Measurements from ENCODE around the gene MARCKS. TPM values are rescaled to one million over a fixed set of nuclear protein-coding genes. Genes with fewer than 3 reads are reported as not detected.
A peak's percentile ranks its signal among the peaks of the same experiment; 100 is the strongest.

MARCKS gene
- total RNA-seq, 1 experiment from 2014 or later, result 55.4 TPM

GRCh38 chr6:113873043-113873667 is 16.0 kb downstream of the MARCKS start:
- in situ Hi-C loops (cut with HindIII; ENCODE audit: low pct_unique_long_range_greater_than_20kb, low sequenced_read_pairs), result no loop called here
- peak; percentile 65 for DNase-seq (ENCODE audit: low read depth, low spot score)

GRCh38 chr6:113875470-113875869 is 18.3 kb downstream of the MARCKS start:
- peak; percentile 3 for DNase-seq (ENCODE audit: low read depth, low spot score)
- in situ Hi-C loops (cut with HindIII; ENCODE audit: low pct_unique_long_range_greater_than_20kb, low sequenced_read_pairs), result no loop called here

- in situ Hi-C loops (cut with HindIII; ENCODE audit: low pct_unique_long_range_greater_than_20kb, low sequenced_read_pairs), result no loop called here
These were observed 19.6 kb downstream of the MARCKS start for GRCh38 chr6:113876695-113877094.

GRCh38 chr6:113879186-113880096 is 22.3 kb downstream of the MARCKS start:
- peak; percentile 79 for DNase-seq (ENCODE audit: low read depth, low spot score)
- in situ Hi-C loops (cut with HindIII; ENCODE audit: low pct_unique_long_range_greater_than_20kb, low sequenced_read_pairs), result no loop called here

More at GRCh38 chr6:113876695-113877094, 19.6 kb downstream of the MARCKS start:
- DNase-seq (ENCODE audit: low read depth, low spot score), result peak; percentile 57

- in situ Hi-C loops (cut with HindIII; ENCODE audit: low pct_unique_long_range_greater_than_20kb, low sequenced_read_pairs), result no loop called here
- DNase-seq (ENCODE audit: low read depth, low spot score), result no peak
These were observed 24.4 kb downstream of the MARCKS start for GRCh38 chr6:113881478-113881980.

GRCh38 chr6:113882336-113883022 is 25.3 kb downstream of the MARCKS start:
- no peak for DNase-seq (ENCODE audit: low read depth, low spot score)
- in situ Hi-C loops (cut with HindIII; ENCODE audit: low pct_unique_long_range_greater_than_20kb, low sequenced_read_pairs), result no loop called here

- in situ Hi-C loops (cut with HindIII; ENCODE audit: low pct_unique_long_range_greater_than_20kb, low sequenced_read_pairs), result no loop called here
- no peak for DNase-seq (ENCODE audit: low read depth, low spot score)
These were observed 26.9 kb downstream of the MARCKS start for GRCh38 chr6:113884011-113884410.

GRCh38 chr6:113886512-113886911 is 29.4 kb downstream of the MARCKS start:
- in situ Hi-C loops (cut with HindIII; ENCODE audit: low pct_unique_long_range_greater_than_20kb, low sequenced_read_pairs), result no loop called here
- DNase-seq (ENCODE audit: low read depth, low spot score), result no peak

- in situ Hi-C loops (cut with HindIII; ENCODE audit: low pct_unique_long_range_greater_than_20kb, low sequenced_read_pairs), result no loop called here
These were observed 31.3 kb downstream of the MARCKS start for GRCh38 chr6:113888493-113888892.

GRCh38 chr6:113888956-113889630 is 31.9 kb downstream of the MARCKS start:
- in situ Hi-C loops (cut with HindIII; ENCODE audit: low pct_unique_long_range_greater_than_20kb, low sequenced_read_pairs), result no loop called here
- no peak for DNase-seq (ENCODE audit: low read depth, low spot score)

More at GRCh38 chr6:113888493-113888892, 31.3 kb downstream of the MARCKS start:
- DNase-seq (ENCODE audit: low read depth, low spot score), result no peak

GRCh38 chr6:113893451-113893850 is 36.3 kb downstream of the MARCKS start:
- in situ Hi-C loops (cut with HindIII; ENCODE audit: low pct_unique_long_range_greater_than_20kb, low sequenced_read_pairs), result no loop called here
- no peak for DNase-seq (ENCODE audit: low read depth, low spot score)

GRCh38 chr6:113893866-113894265 is 36.7 kb downstream of the MARCKS start:
- no peak for DNase-seq (ENCODE audit: low read depth, low spot score)

GRCh38 chr6:113894712-113895674 is 37.8 kb downstream of the MARCKS start:
- in situ Hi-C loops (cut with HindIII; ENCODE audit: low pct_unique_long_range_greater_than_20kb, low sequenced_read_pairs), result no loop called here

More at GRCh38 chr6:113893866-113894265, 36.7 kb downstream of the MARCKS start:
- in situ Hi-C loops (cut with HindIII; ENCODE audit: low pct_unique_long_range_greater_than_20kb, low sequenced_read_pairs), result no loop called here

GRCh38 chr6:113901482-113901881 is 44.3 kb downstream of the MARCKS start:
- in situ Hi-C loops (cut with HindIII; ENCODE audit: low pct_unique_long_range_greater_than_20kb, low sequenced_read_pairs), result no loop called here
- no peak for DNase-seq (ENCODE audit: low read depth, low spot score)

More at GRCh38 chr6:113894712-113895674, 37.8 kb downstream of the MARCKS start:
- no peak for DNase-seq (ENCODE audit: low read depth, low spot score)

- no peak for DNase-seq (ENCODE audit: low read depth, low spot score)
- in situ Hi-C loops (cut with HindIII; ENCODE audit: low pct_unique_long_range_greater_than_20kb, low sequenced_read_pairs), result no loop called here
These were observed 46.7 kb downstream of the MARCKS start for GRCh38 chr6:113903666-113904330.

All from SK-MEL-5 (cell line).